RPMI7951 (cell line): ENCODE measurements around the gene PPP1R9A. TPM values are rescaled to one million over a fixed set of nuclear protein-coding genes. Genes with fewer than 3 reads are reported as not detected.

ENCODE experiments used
- DNase-seq: peaks from one replicate; pipeline ENCODE4 v3.0.0-alpha.2; 2012; ENCODE audit warnings: low read depth
- total RNA-seq: library from RNA; depleted of rRNA; stranded (reverse); fragments of >200 nt; shearing (Covaris generic); gene quantifications from 2 replicates; pipeline ENCODE4 v1.2.3, GENCODE V29; 2014; rRNA removed

PPP1R9A gene
- under 0.01 and 0.12 TPM in 2 replicates for total RNA-seq

GRCh38 chr7:94907026-94907810, at the start of gene PPP1R9A:
TSS of gene PPP1R9A (plus strand) at chr7:94907594. CDS start at chr7:94910114, 2,520 bp downstream.
- no peak for DNase-seq

- no peak for DNase-seq
Observed at GRCh38 chr7:94871132-94871531, 36.3 kb upstream of the PPP1R9A start.

- DNase-seq = no peak
Observed at GRCh38 chr7:94873239-94873638, 34.2 kb upstream of the PPP1R9A start.

- DNase-seq = no peak
Observed at GRCh38 chr7:94874036-94874785, 33.2 kb upstream of the PPP1R9A start.

GRCh38 chr7:94875201-94875600, 32.2 kb upstream of the PPP1R9A start:
- DNase-seq = no peak

- DNase-seq = no peak
Observed at GRCh38 chr7:94877731-94878670, 29.4 kb upstream of the PPP1R9A start.

- DNase-seq = no peak
Observed at GRCh38 chr7:94882891-94883290, 24.5 kb upstream of the PPP1R9A start.

GRCh38 chr7:94883616-94884015, 23.8 kb upstream of the PPP1R9A start:
- DNase-seq = no peak

GRCh38 chr7:94888551-94888950, 18.8 kb upstream of the PPP1R9A start:
- peak; percentile 7 for DNase-seq

GRCh38 chr7:94888995-94889523, 18.3 kb upstream of the PPP1R9A start:
- no peak for DNase-seq

- DNase-seq = no peak
Observed at GRCh38 chr7:94890216-94890615, 17.2 kb upstream of the PPP1R9A start.

GRCh38 chr7:94893661-94894060, 13.7 kb upstream of the PPP1R9A start:
- DNase-seq = no peak

- no peak for DNase-seq
Observed at GRCh38 chr7:94897541-94897940, 9.9 kb upstream of the PPP1R9A start.

- DNase-seq = no peak
Observed at GRCh38 chr7:94898340-94898739, 9.1 kb upstream of the PPP1R9A start.

GRCh38 chr7:94901981-94902380, 5.4 kb upstream of the PPP1R9A start:
- DNase-seq = no peak

- no peak for DNase-seq
Observed at GRCh38 chr7:94903971-94904370, 3.4 kb upstream of the PPP1R9A start.

GRCh38 chr7:94904982-94905381, 2.4 kb upstream of the PPP1R9A start:
- no peak for DNase-seq

- no peak for DNase-seq
Observed at GRCh38 chr7:94906065-94906851, 1.1 kb upstream of the PPP1R9A start.

- DNase-seq = no peak
Observed at GRCh38 chr7:94907811-94908322, 473 bp downstream of the PPP1R9A start.

GRCh38 chr7:94908323-94909178, 1.2 kb downstream of the PPP1R9A start:
- DNase-seq = no peak
